GM21423 (cell line): ENCODE data around the gene DLG4.

ENCODE experiments used
- ATAC-seq: cut with Tn5 transposase; IDR thresholded peaks from one replicate; pipeline ENCODE4 v1.9.1; 2021; ENCODE audit warnings: mild to moderate bottlenecking, moderate library complexity; ENCODE audit not compliant: unreplicated experiment

DLG4 gene

DNA sequence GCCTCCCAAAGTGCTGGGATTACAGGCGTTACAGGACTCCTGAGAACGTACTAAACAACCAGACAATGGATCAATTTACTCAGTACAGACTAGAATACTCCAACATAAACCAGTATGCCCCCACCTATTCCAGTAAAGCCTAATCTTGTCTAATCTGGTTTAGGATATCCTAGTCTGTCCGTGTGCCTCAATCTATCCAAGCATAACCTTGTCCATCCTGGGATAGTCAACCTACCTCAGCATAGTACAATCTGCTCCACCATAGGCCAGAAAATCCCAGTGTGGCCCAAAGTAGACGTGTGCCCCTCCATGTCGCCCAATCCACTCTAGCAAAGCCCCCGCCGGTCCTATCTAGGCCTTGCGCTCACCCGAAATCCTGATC, 14.1 kb upstream of the DLG4 start:
- no peak for ATAC-seq

GRCh38 chr17:7232114-7232513, 12.5 kb upstream of the DLG4 start:
- ATAC-seq = no peak

- ATAC-seq = no peak
These were observed 9.9 kb upstream of the DLG4 start for GRCh38 chr17:7229504-7229903.

DNA sequence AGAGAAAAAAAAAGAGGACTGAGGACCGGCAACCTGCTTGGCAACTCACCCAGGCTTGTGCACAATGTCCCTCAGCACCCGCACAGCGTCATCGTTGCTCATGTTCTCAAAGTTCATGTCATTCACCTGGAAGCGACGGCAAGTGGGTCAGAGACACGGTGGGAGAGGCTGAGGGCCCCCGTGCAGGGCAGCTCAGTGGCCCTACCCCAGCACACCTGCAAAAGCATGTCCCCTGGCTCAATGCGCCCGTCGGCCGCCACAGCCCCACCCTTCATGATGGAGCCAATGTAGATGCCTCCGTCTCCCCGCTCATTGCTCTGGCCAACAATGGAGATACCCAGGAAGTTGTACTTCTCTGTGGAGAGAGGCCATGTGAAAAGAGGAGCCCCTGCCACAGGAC, 9.3 kb upstream of the DLG4 start:
- no peak for ATAC-seq

- ATAC-seq = no peak
These were observed 7.4 kb upstream of the DLG4 start for GRCh38 chr17:7226721-7227710.

DNA sequence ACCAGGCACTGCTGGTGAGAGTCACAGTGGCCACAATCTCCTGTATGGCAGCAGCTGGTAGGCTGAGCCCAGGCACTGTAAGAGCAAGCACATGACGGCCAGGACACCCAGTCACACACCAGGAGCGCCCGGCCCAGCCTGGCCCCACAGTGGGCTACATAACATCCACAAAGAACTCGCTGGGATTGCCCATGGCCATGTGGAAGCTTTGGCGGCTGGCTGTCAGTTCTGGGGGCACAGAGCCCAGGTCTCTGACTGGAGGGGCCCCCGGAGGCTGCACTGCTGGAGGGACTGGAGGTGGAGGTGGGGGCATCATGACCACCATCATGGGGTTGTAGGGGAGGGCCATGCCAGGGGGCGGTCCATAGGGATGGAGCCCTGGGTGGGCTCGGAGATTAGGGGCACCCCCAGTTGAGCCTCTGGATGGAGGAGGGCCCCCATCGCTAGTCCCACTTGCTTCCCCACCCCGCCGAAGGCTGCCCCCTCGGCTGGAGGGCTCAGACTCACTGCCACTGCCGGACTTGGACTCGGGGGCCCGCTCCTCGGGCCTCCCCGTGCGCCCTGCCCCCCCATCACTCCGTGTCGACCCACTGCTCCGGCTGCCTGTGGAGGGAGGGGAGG, 6.2 kb upstream of the DLG4 start:
- no peak for ATAC-seq

GRCh38 chr17:7224661-7225111, 5.0 kb upstream of the DLG4 start:
- ATAC-seq = no peak

DNA sequence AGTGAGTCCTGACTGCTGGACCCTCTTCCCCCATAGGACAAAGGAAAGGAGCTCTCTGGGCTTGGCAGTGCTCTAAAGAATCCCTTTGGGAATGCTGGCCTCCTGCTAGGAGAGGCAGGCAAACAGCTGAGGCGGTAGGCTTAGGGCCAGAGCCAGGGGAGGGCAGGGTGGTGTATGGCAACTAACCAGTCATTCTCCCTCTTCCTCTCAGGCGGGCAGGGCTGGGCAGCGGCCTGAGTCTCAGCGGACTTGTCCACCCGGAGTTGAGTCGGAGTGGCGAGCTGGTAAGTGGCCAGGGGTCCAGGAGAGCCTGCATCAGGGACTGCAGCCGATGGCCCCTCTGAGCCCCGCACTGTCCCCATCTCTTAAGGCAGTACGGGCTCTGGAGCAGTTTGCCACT, 4.5 kb upstream of the DLG4 start:
- ATAC-seq = no peak

DNA sequence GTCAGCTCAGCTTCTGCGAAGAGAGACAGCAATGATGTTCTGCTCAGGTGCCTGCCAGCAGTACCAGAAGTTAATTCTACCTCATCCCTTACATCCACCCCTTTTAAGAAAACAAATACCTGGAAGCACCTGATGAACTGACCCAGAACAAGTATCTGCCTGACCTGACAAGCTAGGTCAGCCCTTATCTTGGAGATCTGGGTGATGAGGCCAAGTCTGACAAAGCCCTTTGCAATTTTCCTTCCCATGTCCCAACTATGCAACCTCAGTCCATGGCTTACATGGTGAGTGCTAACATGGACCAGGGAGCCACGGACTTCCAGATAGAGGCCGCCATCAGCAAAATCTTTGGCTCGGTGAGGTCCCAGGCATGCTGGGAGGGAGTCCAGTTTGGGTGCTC, 3.7 kb upstream of the DLG4 start:
- no peak for ATAC-seq

- no peak for ATAC-seq
These were observed 3.3 kb upstream of the DLG4 start for GRCh38 chr17:7222972-7223292.

DNA sequence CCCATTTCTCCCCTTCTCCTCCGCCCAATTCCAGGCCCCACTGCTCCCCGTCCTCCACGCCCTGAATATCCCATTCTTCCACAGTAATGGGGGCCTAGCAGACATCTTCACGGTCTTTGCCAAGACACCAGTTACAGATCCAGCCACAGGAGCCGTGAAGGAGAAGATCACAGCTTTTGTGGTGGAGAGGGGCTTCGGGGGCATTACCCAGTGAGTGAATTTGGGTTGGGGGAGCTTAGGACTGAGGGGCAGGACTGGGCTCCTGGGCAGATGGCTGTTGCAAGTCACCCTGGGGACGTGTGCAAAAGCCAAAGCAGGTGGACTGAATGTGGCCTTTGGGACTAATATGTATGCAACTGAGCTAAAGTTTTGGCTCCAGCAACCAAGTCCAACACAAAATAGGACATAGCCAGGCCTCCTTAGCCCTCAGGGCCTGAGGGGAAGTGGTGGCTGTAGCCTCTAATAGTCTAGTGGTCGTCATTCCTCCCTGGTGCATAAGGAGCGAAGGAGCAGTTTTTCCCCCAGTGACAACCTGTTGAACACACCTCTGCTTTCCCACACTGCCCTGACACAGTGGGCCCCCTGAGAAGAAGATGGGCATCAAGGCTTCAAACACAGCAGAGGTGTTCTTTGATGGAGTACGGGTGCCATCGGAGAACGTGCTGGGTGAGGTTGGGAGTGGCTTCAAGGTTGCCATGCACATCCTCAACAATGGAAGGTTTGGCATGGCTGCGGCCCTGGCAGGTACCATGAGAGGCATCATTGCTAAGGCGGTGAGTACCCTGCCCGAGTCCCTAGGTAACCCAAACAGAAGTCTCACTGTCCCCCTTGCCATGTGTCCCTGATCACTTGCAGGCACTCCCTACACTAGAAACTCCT, 2.7 kb upstream of the DLG4 start:
- no peak for ATAC-seq

DNA sequence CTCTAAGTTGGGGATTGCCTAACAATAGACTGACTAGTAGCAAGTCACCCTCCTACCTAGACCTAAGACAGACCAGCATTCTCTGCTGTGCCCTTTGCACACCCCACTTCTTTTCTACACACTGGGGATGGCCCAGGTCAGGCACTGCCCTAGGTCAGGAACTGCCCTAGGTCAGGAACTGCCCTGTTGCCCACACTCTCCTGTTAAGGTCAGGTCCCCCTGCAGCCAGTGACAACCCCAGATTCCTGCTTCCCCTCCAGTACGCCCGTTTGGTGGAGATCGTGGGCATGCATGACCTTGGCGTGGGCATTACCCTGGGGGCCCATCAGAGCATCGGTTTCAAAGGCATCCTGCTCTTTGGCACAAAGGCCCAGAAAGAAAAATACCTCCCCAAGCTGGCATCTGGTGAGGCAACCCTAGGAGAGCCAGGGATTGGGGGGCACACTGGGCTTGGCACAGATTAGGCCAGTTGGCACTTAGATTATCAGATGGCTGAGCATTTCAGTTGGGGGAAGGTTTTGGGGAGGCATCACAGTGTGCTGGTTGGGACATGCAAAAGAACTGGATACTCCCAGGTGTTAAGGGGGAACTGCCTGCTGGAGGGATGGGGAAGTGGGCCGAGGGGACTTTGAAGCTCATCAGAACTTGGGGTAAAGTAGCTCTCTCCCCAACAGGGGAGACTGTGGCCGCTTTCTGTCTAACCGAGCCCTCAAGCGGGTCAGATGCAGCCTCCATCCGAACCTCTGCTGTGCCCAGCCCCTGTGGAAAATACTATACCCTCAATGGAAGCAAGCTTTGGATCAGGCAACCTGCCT, 1.8 kb upstream of the DLG4 start:
- no peak for ATAC-seq

- no peak for ATAC-seq
These were observed 1.1 kb upstream of the DLG4 start for GRCh38 chr17:7220593-7221277.

DNA sequence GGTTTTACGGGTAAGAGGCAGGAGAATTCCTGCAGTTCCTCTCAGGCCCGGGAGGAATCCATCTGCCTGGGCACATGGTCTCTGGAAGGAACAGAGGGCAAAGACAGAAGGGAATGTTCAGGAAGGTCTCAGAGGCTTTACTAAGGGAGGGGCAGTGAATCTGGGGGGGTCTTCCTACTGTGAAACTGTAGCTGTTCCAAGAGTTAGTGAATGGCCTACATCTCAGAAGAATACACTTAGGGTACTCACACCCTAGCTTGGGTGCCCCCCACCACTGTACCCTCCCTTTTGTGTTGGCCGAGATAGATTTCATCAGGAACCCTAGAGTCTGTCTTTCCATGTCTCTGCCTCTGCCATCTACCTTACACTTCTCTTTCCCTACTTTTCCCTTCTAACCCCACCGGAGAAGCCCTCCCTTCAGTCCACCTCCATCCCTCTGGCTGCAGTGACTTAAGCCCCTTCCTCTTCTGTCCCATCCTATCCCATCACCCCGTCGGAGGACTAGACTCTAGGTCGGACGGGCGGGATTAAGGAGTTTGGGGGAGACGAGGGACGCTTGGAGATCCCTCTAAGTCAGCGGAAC, 316 bp downstream of the DLG4 start:
- no peak for ATAC-seq

DNA sequence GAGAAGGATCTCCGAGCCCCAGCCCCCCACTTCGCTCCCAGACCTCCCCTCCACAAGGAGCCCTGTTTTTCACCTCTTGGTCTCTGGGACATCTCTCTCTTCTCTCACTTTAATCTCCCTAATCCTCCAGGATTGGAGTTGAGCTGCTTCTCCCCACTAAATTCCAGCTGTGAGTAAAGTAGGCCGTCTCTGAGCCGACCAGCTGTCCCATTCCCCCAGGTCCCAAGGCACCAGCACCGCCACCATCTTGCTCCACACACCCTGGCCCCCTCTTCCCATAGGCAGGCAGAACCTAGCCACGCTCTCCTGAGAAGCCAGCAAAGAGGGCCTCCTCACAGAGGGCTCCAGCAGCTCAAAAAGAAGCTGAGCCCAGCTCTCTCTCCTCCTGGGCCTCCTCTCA, 878 bp downstream of the DLG4 start:
- no peak for ATAC-seq

DNA sequence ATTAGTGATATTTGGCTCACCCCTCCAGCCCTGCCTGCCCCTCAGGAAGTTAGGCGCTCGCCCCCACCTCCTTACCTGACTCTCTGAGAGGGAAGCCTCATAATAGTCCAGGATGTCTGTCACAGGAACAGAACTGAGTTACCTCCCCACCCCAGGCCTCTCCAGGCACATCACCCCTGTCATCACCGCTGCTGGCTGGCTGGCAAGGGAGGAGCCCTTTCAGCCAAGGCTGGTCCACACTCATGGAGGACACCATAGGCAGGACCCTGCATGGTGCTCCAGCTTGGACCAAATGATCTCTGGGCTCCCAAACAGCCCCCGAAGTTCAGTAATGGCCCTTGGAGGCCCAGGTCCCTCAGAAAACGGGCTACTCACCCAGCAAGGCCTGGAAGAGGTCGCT, 1.5 kb downstream of the DLG4 start:
- ATAC-seq = no peak

GRCh38 chr17:7217113-7217987, 2.3 kb downstream of the DLG4 start:
- no peak for ATAC-seq

DNA sequence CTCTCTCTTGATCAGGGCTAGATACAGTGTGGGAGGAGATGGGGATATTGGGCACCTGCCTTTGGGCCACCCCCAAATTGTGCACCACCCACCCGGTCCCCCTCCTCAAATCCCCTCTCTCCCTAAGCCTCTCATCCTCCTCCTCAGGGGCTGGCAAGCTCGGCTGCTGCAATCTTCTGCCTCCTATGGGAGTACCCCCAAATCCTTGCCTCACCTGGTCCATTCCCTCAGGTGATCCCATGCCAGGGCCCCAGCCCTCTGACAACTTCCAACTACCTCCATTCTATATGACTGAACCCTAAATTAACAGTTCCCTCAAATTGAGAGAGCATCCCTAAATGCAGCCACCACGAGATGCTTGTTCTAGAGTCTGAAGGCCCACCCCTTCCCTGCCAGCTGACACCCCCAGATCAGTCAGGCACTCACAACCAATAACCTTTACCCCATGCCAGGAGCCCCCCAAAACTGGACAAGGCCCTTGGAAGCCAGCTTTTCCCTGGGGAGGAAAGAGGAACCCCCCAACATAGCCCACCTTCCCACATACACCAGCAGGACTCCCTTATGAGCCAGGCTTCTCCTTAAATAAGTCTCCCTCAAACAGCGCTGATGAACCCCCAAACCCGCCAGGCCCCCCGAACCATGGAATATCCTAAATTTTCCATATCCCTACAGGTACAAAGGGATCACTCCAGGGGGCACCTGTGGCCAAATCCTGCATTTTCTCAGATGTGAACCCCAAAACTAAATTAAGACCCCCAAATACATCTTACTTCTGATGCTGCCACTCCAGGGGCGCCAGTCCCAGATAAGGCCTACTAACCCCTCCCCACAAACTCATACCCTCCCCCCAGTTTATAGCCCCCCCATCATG, 3.2 kb downstream of the DLG4 start:
- no peak for ATAC-seq
